DND-41 (cell line): ENCODE data around the gene PWWP2B.

ENCODE experiments used
- ATAC-seq: fragments of 200-7000 bp; cut with Tn5 transposase; 3 replicates; pipeline ENCODE4 v1.9.1; 2021; ENCODE audit warnings: low read depth; ENCODE audit not compliant: insufficient read depth
- DNase-seq: peaks from one replicate; pipeline ENCODE4 v3.0.0-alpha.2; 2020
- H2AFZ ChIP-seq: 2 replicates; pipeline ENCODE4 v1.6.0; 2012; ENCODE audit warnings: low read depth, low read length
- H3K27ac ChIP-seq: 2 replicates; pipeline ENCODE4 v1.5.1; 2012; ENCODE audit warnings: low read length, inconsistent platforms
- H3K27me3 ChIP-seq: fragments of 200-600 bp; sonication (generic); 2 replicates; pipeline ENCODE4 v1.6.0; 2012; ENCODE audit warnings: low read length, mild to moderate bottlenecking, inconsistent platforms; ENCODE audit not compliant: insufficient read depth, poor library complexity
- H3K36me3 ChIP-seq: 2 replicates; pipeline ENCODE4 v1.5.1; 2012; ENCODE audit warnings: low read length, inconsistent platforms; ENCODE audit not compliant: insufficient read depth
- H3K4me1 ChIP-seq: 2 replicates; pipeline ENCODE4 v1.5.1; 2012; ENCODE audit warnings: mild to moderate bottlenecking, low read length; ENCODE audit not compliant: insufficient read depth
- H3K4me2 ChIP-seq: 2 replicates; pipeline ENCODE4 v1.6.0; 2012; ENCODE audit warnings: mild to moderate bottlenecking, moderate library complexity, low read length, inconsistent platforms; ENCODE audit not compliant: insufficient read depth
- H3K4me3 ChIP-seq, 2 experiments: fragments of 200-600 bp in 1 of 2; shearing (Covaris generic) in 1 of 2; 2 replicates each; pipeline ENCODE4 v1.5.1; 2012 to 2016; ENCODE audit warnings: inconsistent platforms in 2 of 2, low read length in 2 of 2, mild to moderate bottlenecking in 2 of 2, low read depth in 1 of 2, moderate library complexity in 1 of 2
- H3K79me2 ChIP-seq: 2 replicates; pipeline ENCODE4 v1.6.0; 2012; ENCODE audit warnings: low read length, inconsistent platforms; ENCODE audit not compliant: insufficient read depth
- H3K9ac ChIP-seq: 2 replicates; pipeline ENCODE4 v1.6.0; 2012; ENCODE audit warnings: low read depth, mild to moderate bottlenecking, inconsistent platforms, low read length, moderate library complexity
- H3K9me3 ChIP-seq: 2 replicates; pipeline ENCODE4 v1.5.1; 2012; ENCODE audit warnings: low read length, moderate library complexity, mild to moderate bottlenecking, inconsistent platforms; ENCODE audit not compliant: insufficient read depth, severe bottlenecking
- H4K20me1 ChIP-seq: 2 replicates; pipeline ENCODE4 v1.6.0; 2012; ENCODE audit warnings: low read length; ENCODE audit not compliant: insufficient read depth
- EZH2 ChIP-seq: IDR thresholded peaks from 3 replicates; pipeline ENCODE4 v1.6.1; 2012; ENCODE audit warnings: borderline replicate concordance, low read depth, mild to moderate bottlenecking, moderate library complexity, low read length, inconsistent platforms; ENCODE audit not compliant: severe bottlenecking
- TF ChIP-seq, protein P1 (sequence below): IDR thresholded peaks from 2 replicates; pipeline ENCODE4 v1.5.1; 2012; ENCODE audit warnings: borderline replicate concordance, low read length, moderate library complexity, mild to moderate bottlenecking; ENCODE audit not compliant: poor library complexity, severe bottlenecking; ENCODE audit errors: extremely low read depth

PWWP2B gene

DNA sequence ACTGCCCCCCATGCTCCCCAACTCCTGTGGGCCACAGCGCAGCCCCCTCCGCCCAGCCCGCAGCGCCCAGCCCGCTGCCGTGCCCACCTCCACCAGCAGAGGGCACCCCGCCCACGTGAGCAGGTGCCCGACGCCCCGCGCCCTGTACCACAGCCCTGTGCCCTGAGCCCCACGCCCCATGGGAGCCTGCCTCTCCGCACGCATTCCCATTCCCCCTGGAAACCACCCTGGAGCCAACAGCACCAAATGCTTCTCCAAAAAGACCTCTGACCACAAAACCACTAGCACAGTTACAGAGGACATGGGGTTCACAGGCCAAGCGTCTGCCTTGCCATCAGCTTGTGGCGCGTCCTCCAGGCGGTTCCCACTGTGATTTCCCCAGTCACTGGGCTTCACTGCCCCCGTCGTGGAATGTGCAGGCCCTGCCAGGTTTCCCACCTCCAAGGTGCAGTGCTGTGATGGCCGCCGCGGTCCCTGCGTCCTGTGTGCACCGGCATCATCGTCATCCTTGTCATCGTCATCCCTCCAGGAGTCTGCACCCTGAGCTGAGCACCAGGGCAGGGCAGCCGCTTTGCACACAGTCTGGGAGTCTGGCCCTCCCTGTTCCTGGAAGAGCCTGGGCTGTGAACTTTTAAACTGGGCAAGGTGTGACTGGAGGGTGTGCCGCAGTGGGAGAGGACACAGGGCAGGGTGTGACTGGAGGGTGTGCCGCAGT is 61.7 kb downstream of the PWWP2B start:
- H3K4me2 ChIP-seq: no peak overlapping the region
- no peak for TF ChIP-seq EZH2
- TF ChIP-seq, protein P1, sequence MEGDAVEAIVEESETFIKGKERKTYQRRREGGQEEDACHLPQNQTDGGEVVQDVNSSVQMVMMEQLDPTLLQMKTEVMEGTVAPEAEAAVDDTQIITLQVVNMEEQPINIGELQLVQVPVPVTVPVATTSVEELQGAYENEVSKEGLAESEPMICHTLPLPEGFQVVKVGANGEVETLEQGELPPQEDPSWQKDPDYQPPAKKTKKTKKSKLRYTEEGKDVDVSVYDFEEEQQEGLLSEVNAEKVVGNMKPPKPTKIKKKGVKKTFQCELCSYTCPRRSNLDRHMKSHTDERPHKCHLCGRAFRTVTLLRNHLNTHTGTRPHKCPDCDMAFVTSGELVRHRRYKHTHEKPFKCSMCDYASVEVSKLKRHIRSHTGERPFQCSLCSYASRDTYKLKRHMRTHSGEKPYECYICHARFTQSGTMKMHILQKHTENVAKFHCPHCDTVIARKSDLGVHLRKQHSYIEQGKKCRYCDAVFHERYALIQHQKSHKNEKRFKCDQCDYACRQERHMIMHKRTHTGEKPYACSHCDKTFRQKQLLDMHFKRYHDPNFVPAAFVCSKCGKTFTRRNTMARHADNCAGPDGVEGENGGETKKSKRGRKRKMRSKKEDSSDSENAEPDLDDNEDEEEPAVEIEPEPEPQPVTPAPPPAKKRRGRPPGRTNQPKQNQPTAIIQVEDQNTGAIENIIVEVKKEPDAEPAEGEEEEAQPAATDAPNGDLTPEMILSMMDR: peak; percentile 89
- peaks cover 16% of the 10 kb centered on the region for H4K20me1 ChIP-seq
- H3K9me3 ChIP-seq: no peaks in the 10 kb centered on the region
- no peak overlapping the region for H3K4me3 ChIP-seq
- ATAC-seq (peak; percentile 86), DNase-seq (peak; percentile 64)
- H3K27ac ChIP-seq: no peak overlapping the region
- H3K9ac ChIP-seq: no peak overlapping the region
- no peaks in the 10 kb centered on the region for H3K27me3 ChIP-seq
- no peaks in the 10 kb centered on the region for H3K36me3 ChIP-seq
- no peaks in the 10 kb centered on the region for H3K79me2 ChIP-seq
- no peak overlapping the region for H2AFZ ChIP-seq
- no peaks in the 10 kb centered on the region for H3K4me1 ChIP-seq

DNA sequence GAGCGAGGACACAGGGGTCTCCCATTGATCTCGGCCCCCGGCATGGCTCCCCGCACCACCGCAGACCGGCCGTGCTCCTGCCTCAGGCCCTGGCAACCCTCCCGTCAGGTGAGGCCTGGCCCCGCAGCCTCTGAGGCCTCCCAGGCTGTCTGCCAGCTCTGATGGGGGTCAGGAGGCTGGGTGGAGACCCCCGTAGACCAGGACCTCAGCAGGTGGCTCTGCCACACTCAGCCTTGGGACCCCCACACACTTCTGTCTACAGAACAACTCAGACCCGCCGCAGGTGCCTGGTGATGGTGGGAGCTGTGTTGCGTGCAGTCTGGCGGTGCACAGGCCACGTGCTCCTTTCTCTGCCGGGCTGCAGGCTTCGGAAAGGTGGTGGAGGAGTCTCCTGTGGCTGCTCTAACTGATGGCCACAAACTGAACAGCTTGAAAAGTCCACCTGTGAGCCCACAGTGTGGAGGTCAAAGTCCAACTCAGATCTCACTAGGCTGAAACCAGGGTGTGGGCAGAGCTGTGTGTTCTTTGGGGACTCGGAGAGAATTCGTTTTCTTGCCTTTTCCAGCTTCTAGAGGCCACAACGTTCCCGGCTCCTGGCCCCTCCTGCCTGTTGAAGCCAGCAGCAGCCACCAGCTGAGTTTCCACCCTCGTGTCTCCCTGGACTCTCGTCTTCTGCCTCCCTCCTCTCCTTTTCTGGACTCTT is 62.5 kb downstream of the PWWP2B start:
- H3K4me3 ChIP-seq: no peak overlapping the region
- peaks cover 16% of the 10 kb centered on the region for H4K20me1 ChIP-seq
- no peak for TF ChIP-seq EZH2
- no peaks in the 10 kb centered on the region for H3K9me3 ChIP-seq
- H3K4me1 ChIP-seq: no peaks in the 10 kb centered on the region
- no peak overlapping the region for H3K4me2 ChIP-seq
- no peaks in the 10 kb centered on the region for H3K27me3 ChIP-seq
- no peaks in the 10 kb centered on the region for H3K36me3 ChIP-seq
- H2AFZ ChIP-seq: no peak overlapping the region
- H3K9ac ChIP-seq: no peak overlapping the region
- ATAC-seq (no peak), DNase-seq (no peak)
- H3K27ac ChIP-seq: no peak overlapping the region
- no peaks in the 10 kb centered on the region for H3K79me2 ChIP-seq

GRCh38 chr10:132460071-132460470 is 63.1 kb downstream of the PWWP2B start:
- Histone ChIP-seq H3K36me3 (no peaks in the 10 kb centered on the region), H3K4me1 (no peaks in the 10 kb centered on the region), H3K27me3 (no peaks in the 10 kb centered on the region), H3K9ac (no peak overlapping the region), H3K4me2 (no peak overlapping the region), H2AFZ (no peak overlapping the region), H3K9me3 (no peaks in the 10 kb centered on the region), H3K79me2 (no peaks in the 10 kb centered on the region), H4K20me1 (peaks cover 16% of the 10 kb centered on the region), H3K4me3 (no peak overlapping the region), H3K27ac (no peak overlapping the region)
- ATAC-seq: no peak
- TF ChIP-seq EZH2: no peak
- TF ChIP-seq, protein P1: no peak
- no peak for DNase-seq

DNA sequence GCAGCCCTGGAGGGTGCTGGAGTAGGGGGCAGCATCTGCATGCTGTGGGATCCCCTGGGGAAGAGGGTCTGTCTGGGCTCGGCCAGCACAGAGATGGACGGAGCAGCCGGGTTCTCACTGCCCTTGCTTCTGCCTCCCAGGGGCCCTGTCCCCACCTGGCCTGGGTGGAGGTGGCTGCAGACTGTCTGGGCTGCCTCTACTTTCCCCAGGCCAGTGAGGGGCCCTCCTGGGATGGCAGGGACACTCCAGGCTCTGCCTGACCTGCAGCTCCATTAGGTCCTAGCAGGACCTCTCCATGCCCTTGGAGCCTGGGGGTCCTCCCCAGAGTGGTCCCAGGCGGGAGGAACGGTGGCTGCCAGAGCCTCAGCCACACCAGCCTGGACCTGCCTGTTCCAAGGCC is 63.7 kb downstream of the PWWP2B start:
- no peaks in the 10 kb centered on the region for H3K79me2 ChIP-seq

More for the DNA sequence above, 63.7 kb downstream of the PWWP2B start:
- Histone ChIP-seq H3K36me3 (no peaks in the 10 kb centered on the region), H3K4me1 (no peaks in the 10 kb centered on the region), H2AFZ (no peak overlapping the region), H3K4me3 (no peak overlapping the region), H3K27me3 (no peaks in the 10 kb centered on the region), H3K9me3 (no peaks in the 10 kb centered on the region), H4K20me1 (peaks cover 16% of the 10 kb centered on the region), H3K9ac (no peak overlapping the region), H3K27ac (no peak overlapping the region), H3K4me2 (no peak overlapping the region)
- TF ChIP-seq, protein P1: no peak
- no peak for TF ChIP-seq EZH2
- no peak for ATAC-seq
- DNase-seq: no peak
